NCI-H82 treated with DMSO at 0.1 percent for 48 hours (cell line): ENCODE results near the gene SEPTIN1.

ENCODE experiments used
- DNase-seq: peaks from one replicate; lab custom pipeline; 2025; ENCODE audit not compliant: unreplicated experiment; lab: John Stamatoyannopoulos, UW

The SEPTIN1 gene

GRCh38 chr16:30358990-30359870, 23.1 kb downstream of the SEPTIN1 start:
- DNase-seq = no peak

GRCh38 chr16:30358577-30358936, 23.8 kb downstream of the SEPTIN1 start:
- DNase-seq = no peak

GRCh38 chr16:30357715-30358576, 24.4 kb downstream of the SEPTIN1 start:
- DNase-seq = no peak

GRCh38 chr16:30357085-30357714, 25.2 kb downstream of the SEPTIN1 start:
- DNase-seq = no peak

- DNase-seq = no peak
These were observed 25.8 kb downstream of the SEPTIN1 start for GRCh38 chr16:30356401-30357084.

- no peak for DNase-seq
These were observed 26.4 kb downstream of the SEPTIN1 start for GRCh38 chr16:30355954-30356308.

- peak; percentile 88 for DNase-seq
These were observed 27.0 kb downstream of the SEPTIN1 start, which contains the start of gene CD2BP2 for GRCh38 chr16:30355144-30355953. Gene CD2BP2, minus strand, starts transcription at chr16:30355308. Its CDS starts 627 bp downstream, at chr16:30354681.

- no peak for DNase-seq
These were observed 27.8 kb downstream of the SEPTIN1 start for GRCh38 chr16:30354423-30355143.

- no peak for DNase-seq
These were observed 28.8 kb downstream of the SEPTIN1 start for GRCh38 chr16:30353438-30354129.

GRCh38 chr16:30352488-30353401, 29.6 kb downstream of the SEPTIN1 start:
- no peak for DNase-seq

GRCh38 chr16:30351586-30352419, 30.6 kb downstream of the SEPTIN1 start:
- no peak for DNase-seq

GRCh38 chr16:30351001-30351441, 31.3 kb downstream of the SEPTIN1 start:
- no peak for DNase-seq

GRCh38 chr16:30350134-30350871, 32.1 kb downstream of the SEPTIN1 start:
- DNase-seq = no peak

GRCh38 chr16:30349675-30350074, 32.7 kb downstream of the SEPTIN1 start:
- DNase-seq = no peak

- DNase-seq = no peak
These were observed 33.4 kb downstream of the SEPTIN1 start for GRCh38 chr16:30348929-30349328.

GRCh38 chr16:30348113-30348512, 34.2 kb downstream of the SEPTIN1 start:
- no peak for DNase-seq
